ENCODE data around the gene ABHD16A. TPM values are rescaled to one million over a fixed set of nuclear protein-coding genes. Genes with fewer than 3 reads are reported as not detected.

Gene ABHD16A
- total RNA-seq, 1 donor from 2014 or later: 50.1 TPM

DNA sequence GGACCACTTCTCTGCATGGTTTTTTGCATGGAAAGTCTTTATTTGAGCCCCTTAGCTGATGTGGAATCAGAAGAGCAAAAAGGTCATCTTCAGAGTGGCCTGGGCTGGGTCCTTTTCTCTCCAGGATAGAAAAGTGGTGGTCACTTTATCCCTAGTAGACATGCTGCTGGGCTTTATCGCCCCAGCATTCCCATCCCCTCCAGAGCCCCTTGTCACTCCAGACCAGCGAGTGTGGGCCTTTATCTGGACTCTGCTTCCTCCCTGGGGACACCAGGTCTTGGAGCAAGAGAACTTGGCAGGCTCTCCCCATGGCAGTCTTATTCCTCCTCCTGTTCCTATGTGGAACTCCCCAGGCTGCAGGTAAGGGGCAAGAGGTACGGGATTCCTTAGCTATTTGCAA lies 3.5 kb upstream of the ABHD16A start, which contains the start of gene LY6G6F:
Gene LY6G6F (plus strand): TSS at position 268 of the 400 bp plus-strand sequence. CDS start 41 bp downstream, at position 309.
- no peaks in the 10 kb centered on the region for H3K36me3 ChIP-seq (ENCODE audit: control insufficient read depth in 3 of 3, insufficient read depth in 3 of 3, low read length in 3 of 3)
- no peak within 1 kb of the TSS for H3K4me3 ChIP-seq (ENCODE audit: low read length in 3 of 3)
- peaks cover 0 to 5% (median 0%) of the 10 kb centered on the region in 3 donors for H3K27me3 ChIP-seq (ENCODE audit: control insufficient read depth in 3 of 3, insufficient read depth in 3 of 3, low read length in 3 of 3)
- H3K27ac ChIP-seq (ENCODE audit: low read depth, low read length): no peak within 1 kb of the TSS
- no peak within 1 kb of the TSS for H3K9ac ChIP-seq (ENCODE audit: low read depth in 1 of 3, low read length in 3 of 3)
- H3K4me1 ChIP-seq (ENCODE audit: control insufficient read depth in 3 of 3, insufficient read depth in 3 of 3, low read length in 3 of 3): peaks cover 6 to 17% (median 8%) of the 10 kb centered on the region in 3 donors
- H3K9me3 ChIP-seq (ENCODE audit: control insufficient read depth in 3 of 3, low read length in 3 of 3): no peaks in the 10 kb centered on the region

DNA sequence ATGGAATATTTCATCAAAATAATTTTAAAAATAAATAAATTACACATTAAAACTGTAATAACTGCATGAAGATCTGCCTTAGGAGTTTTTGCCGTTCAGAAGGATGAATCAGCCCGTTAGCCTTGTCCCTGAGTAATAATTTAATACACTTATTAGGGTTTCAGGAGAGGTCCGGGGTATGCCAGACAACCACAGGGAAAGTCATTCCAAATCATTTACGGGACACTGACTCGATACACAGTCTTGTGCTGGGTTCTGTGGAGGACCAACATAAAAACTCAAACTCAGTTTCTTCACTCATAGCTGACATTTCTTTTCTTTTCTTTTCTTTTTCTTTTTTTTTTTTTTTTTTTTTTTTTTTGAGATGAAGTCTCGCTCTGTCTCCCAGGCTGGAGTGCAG lies 2.8 kb upstream of the ABHD16A start:
- no peak overlapping the region for H3K9ac ChIP-seq (ENCODE audit: low read depth in 1 of 3, low read length in 3 of 3)
- peaks cover 0 to 5% (median 0%) of the 10 kb centered on the region in 3 donors for H3K27me3 ChIP-seq (ENCODE audit: control insufficient read depth in 3 of 3, insufficient read depth in 3 of 3, low read length in 3 of 3)
- no peak overlapping the region for H3K4me3 ChIP-seq (ENCODE audit: low read length in 3 of 3)
- H3K27ac ChIP-seq (ENCODE audit: low read depth, low read length): no peak overlapping the region
- peaks cover 13 to 23% (median 14%) of the 10 kb centered on the region in 3 donors for H3K4me1 ChIP-seq (ENCODE audit: control insufficient read depth in 3 of 3, insufficient read depth in 3 of 3, low read length in 3 of 3)
- H3K36me3 ChIP-seq (ENCODE audit: control insufficient read depth in 3 of 3, insufficient read depth in 3 of 3, low read length in 3 of 3): peaks cover 2 to 4% (median 2%) of the 10 kb centered on the region in 3 donors
- no peaks in the 10 kb centered on the region for H3K9me3 ChIP-seq (ENCODE audit: control insufficient read depth in 3 of 3, low read length in 3 of 3)

DNA sequence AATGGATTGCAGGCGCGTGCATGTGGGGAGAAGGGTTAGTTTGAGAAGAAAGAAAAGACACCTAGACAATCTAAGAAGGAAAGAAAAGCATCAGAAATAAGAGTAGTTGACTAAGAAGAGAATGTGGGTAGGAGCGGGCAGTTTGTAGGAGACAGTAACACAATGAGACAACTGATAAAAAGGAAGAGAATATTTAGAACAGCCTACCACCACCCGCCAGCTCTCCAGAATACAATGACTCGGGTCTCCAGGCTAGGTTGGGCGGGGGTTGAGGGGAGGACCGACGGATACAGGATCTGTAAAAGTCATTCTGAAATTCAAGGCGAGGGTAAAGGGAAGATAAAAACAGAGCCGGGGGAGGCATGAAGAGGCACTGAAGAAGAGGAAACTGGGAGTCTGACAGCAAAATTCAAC lies 712 bp downstream of the ABHD16A start:
- peak overlapping the region; percentile 96 to 99 (median 99) for H3K4me3 ChIP-seq (ENCODE audit: low read length in 3 of 3)
- H3K27ac ChIP-seq (ENCODE audit: low read depth, low read length): peak overlapping the region; percentile 99
- peak overlapping the region; percentile 97 to 99 (median 99) for H3K9ac ChIP-seq (ENCODE audit: low read depth in 1 of 3, low read length in 3 of 3)
- H3K4me1 ChIP-seq (ENCODE audit: control insufficient read depth in 3 of 3, insufficient read depth in 3 of 3, low read length in 3 of 3): peaks cover 17 to 32% (median 18%) of the 10 kb centered on the region in 3 donors
- H3K27me3 ChIP-seq (ENCODE audit: control insufficient read depth in 3 of 3, insufficient read depth in 3 of 3, low read length in 3 of 3): no peaks in the 10 kb centered on the region
- no peaks in the 10 kb centered on the region for H3K9me3 ChIP-seq (ENCODE audit: control insufficient read depth in 3 of 3, low read length in 3 of 3)
- peaks cover 15 to 22% (median 20%) of the 10 kb centered on the region in 3 donors for H3K36me3 ChIP-seq (ENCODE audit: control insufficient read depth in 3 of 3, insufficient read depth in 3 of 3, low read length in 3 of 3)

DNA sequence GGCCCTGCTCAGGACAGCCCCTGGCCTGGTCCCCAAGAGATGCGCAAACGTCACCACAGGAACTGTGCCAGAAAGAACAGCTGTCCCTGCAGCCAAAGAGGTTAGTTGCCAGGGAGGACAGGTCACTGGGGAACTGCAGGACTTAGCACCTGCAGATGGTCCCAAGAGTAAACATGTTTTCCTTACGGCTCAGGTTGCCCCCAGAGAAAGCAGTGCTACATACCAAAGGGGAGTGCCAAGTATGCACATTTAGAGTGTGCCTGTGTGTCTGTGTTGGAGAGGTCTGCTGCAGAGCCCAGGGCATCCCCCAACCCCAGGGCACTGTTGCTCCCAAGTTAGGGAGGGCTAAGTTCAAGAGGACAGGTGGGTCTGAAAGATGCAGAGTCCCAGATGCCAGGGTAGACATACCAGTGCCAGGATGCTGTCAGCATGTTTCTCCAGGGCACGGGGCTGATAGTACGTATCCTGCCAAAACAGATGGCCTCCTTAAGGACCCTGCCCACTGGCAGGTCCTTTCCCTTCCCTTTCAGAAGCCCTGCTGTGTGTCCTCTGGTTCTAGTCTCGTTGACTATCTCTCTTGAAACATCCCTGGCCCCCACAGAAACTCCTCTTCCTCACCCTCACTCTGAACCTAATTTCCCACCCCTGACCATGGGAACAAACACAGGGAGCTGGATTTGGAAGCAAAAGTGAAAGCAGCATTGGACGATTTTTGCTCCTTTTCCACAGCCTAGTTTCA lies 1.3 kb downstream of the ABHD16A start:
- H3K4me1 ChIP-seq (ENCODE audit: control insufficient read depth in 3 of 3, insufficient read depth in 3 of 3, low read length in 3 of 3): peaks cover 17 to 33% (median 19%) of the 10 kb centered on the region in 3 donors
- H3K27ac ChIP-seq (ENCODE audit: low read depth, low read length): peak overlapping the region; percentile 99
- H3K9ac ChIP-seq (ENCODE audit: low read depth in 1 of 3, low read length in 3 of 3): peak overlapping the region; percentile 97 to 99 (median 99)
- H3K4me3 ChIP-seq (ENCODE audit: low read length in 3 of 3): peak overlapping the region; percentile 96 to 99 (median 99)
- H3K27me3 ChIP-seq (ENCODE audit: control insufficient read depth in 3 of 3, insufficient read depth in 3 of 3, low read length in 3 of 3): no peaks in the 10 kb centered on the region
- peaks cover 16 to 25% (median 25%) of the 10 kb centered on the region in 3 donors for H3K36me3 ChIP-seq (ENCODE audit: control insufficient read depth in 3 of 3, insufficient read depth in 3 of 3, low read length in 3 of 3)
- H3K9me3 ChIP-seq (ENCODE audit: control insufficient read depth in 3 of 3, low read length in 3 of 3): no peaks in the 10 kb centered on the region

DNA sequence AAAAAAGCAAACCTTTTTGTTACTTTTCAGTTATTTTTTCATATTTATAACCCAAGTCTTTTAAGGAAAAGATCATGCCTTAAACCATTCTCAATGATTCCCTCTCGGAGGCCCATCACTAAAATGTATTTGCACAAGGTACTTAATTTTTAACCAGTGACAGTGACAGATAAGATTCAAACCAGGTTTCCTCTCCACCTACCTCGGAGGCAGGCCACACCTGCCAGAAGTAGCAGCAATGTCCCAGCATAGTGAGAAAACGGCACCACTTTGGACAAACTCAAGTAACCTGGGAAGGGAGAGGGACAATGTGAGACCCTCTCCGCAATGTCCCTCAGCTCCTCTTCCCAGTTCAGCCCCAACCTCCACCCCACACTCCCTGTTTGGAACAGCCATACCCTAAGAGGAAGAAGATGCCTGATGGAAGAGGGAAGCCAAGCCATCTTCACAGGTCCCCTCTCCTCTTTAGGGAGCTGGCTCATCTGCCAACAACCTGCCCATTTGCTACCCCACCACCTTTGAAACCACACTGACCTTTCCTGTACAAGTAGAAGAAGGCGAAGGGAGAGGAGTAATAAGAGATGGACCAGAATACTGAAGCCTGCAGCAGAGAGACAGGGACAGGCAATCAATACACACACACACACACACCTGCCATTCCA lies 2.3 kb downstream of the ABHD16A start:
- Histone ChIP-seq H3K36me3 (ENCODE audit: control insufficient read depth in 3 of 3, insufficient read depth in 3 of 3, low read length in 3 of 3) (peaks cover 19 to 34% (median 29%) of the 10 kb centered on the region in 3 donors), H3K9ac (ENCODE audit: low read depth in 1 of 3, low read length in 3 of 3) (peak overlapping the region in 1 of 3 donors; percentile 6), H3K4me1 (ENCODE audit: control insufficient read depth in 3 of 3, insufficient read depth in 3 of 3, low read length in 3 of 3) (peaks cover 17 to 33% (median 19%) of the 10 kb centered on the region in 3 donors), H3K27ac (ENCODE audit: low read depth, low read length) (peak overlapping the region; percentile 57), H3K4me3 (ENCODE audit: low read length in 3 of 3) (peak overlapping the region in 1 of 3 donors; percentile 99), H3K27me3 (ENCODE audit: control insufficient read depth in 3 of 3, insufficient read depth in 3 of 3, low read length in 3 of 3) (no peaks in the 10 kb centered on the region), H3K9me3 (ENCODE audit: control insufficient read depth in 3 of 3, low read length in 3 of 3) (no peaks in the 10 kb centered on the region)

DNA sequence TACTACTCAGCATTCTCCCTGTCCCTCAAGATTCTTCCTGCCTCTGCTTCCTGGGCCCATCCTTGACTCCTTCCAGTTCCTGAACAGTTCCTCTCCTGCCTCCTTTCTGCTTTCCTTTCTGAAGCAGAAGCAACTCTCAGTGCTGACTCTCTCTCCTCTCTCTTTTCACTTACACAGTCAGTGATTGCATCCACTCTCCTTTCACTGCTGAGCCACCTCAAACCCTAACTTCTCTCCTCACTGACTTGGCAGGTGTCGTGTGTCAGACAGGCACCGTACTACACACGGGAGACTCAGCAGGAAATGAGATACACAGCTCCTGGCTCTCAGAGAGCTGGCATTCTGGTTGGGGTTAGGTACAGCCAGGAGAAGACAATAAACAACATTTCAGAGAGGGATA lies 5.6 kb downstream of the ABHD16A start:
- H3K4me3 ChIP-seq (ENCODE audit: low read length in 3 of 3): no peak overlapping the region
- no peaks in the 10 kb centered on the region for H3K27me3 ChIP-seq (ENCODE audit: control insufficient read depth in 3 of 3, insufficient read depth in 3 of 3, low read length in 3 of 3)
- no peaks in the 10 kb centered on the region for H3K9me3 ChIP-seq (ENCODE audit: control insufficient read depth in 3 of 3, low read length in 3 of 3)
- peaks cover 42 to 57% (median 56%) of the 10 kb centered on the region in 3 donors for H3K36me3 ChIP-seq (ENCODE audit: control insufficient read depth in 3 of 3, insufficient read depth in 3 of 3, low read length in 3 of 3)
- no peak overlapping the region for H3K27ac ChIP-seq (ENCODE audit: low read depth, low read length)
- H3K4me1 ChIP-seq (ENCODE audit: control insufficient read depth in 3 of 3, insufficient read depth in 3 of 3, low read length in 3 of 3): peaks cover 17 to 26% (median 19%) of the 10 kb centered on the region in 3 donors
- no peak overlapping the region for H3K9ac ChIP-seq (ENCODE audit: low read depth in 1 of 3, low read length in 3 of 3)

DNA sequence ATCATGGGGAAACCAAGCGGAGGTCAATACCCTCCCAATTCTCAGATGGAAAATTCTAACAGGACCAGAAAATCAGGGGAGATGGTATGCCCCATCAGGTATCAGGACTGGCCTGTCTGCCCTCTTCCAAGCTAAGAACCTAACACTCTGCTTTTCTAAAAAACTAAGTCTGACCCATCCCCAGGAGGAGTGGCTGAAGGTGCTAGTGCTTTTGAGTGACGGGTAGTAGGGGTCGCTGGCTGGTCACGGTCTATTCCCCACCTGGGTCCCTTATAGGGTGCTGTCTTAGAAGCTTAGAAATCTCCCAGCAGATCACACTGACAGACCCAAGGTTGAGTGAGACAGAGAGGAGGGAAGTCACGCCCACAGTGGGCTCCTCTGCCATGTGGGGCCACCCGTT lies 9.6 kb downstream of the ABHD16A start:
- H3K27me3 ChIP-seq (ENCODE audit: control insufficient read depth in 3 of 3, insufficient read depth in 3 of 3, low read length in 3 of 3): no peaks in the 10 kb centered on the region
- peaks cover 63 to 77% (median 76%) of the 10 kb centered on the region in 3 donors for H3K36me3 ChIP-seq (ENCODE audit: control insufficient read depth in 3 of 3, insufficient read depth in 3 of 3, low read length in 3 of 3)
- H3K4me3 ChIP-seq (ENCODE audit: low read length in 3 of 3): no peak overlapping the region
- no peak overlapping the region for H3K27ac ChIP-seq (ENCODE audit: low read depth, low read length)
- H3K9me3 ChIP-seq (ENCODE audit: control insufficient read depth in 3 of 3, low read length in 3 of 3): no peaks in the 10 kb centered on the region
- no peak overlapping the region for H3K9ac ChIP-seq (ENCODE audit: low read depth in 1 of 3, low read length in 3 of 3)
- H3K4me1 ChIP-seq (ENCODE audit: control insufficient read depth in 3 of 3, insufficient read depth in 3 of 3, low read length in 3 of 3): peaks cover 0 to 6% (median 3%) of the 10 kb centered on the region in 3 donors

DNA sequence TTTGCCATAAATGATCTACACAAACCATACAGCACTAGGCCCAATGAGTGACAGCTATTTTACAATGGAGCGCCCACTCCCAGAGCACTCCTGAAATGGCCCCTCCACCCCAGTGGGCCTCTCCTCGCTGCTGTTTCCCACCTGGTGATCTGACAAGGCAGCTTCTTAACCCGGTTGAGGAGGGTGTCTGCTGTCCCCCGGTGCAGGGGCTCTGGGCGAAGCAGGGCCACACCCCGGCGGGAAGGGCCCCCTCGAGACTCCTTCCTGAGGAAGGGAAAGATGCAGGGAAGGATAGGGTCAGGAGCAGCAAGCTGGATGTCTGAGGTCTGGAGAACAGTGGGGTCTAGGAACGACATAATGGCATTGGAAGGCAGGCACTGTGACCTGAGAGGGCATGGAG lies 10.2 kb downstream of the ABHD16A start:
- Histone ChIP-seq H3K36me3 (ENCODE audit: control insufficient read depth in 3 of 3, insufficient read depth in 3 of 3, low read length in 3 of 3) (peaks cover 69 to 83% (median 82%) of the 10 kb centered on the region in 3 donors), H3K4me1 (ENCODE audit: control insufficient read depth in 3 of 3, insufficient read depth in 3 of 3, low read length in 3 of 3) (peaks cover 0 to 6% (median 3%) of the 10 kb centered on the region in 3 donors), H3K4me3 (ENCODE audit: low read length in 3 of 3) (no peak overlapping the region), H3K9ac (ENCODE audit: low read depth in 1 of 3, low read length in 3 of 3) (peak overlapping the region in 1 of 3 donors; percentile 3), H3K9me3 (ENCODE audit: control insufficient read depth in 3 of 3, low read length in 3 of 3) (no peaks in the 10 kb centered on the region), H3K27me3 (ENCODE audit: control insufficient read depth in 3 of 3, insufficient read depth in 3 of 3, low read length in 3 of 3) (no peaks in the 10 kb centered on the region), H3K27ac (ENCODE audit: low read depth, low read length) (no peak overlapping the region)

DNA sequence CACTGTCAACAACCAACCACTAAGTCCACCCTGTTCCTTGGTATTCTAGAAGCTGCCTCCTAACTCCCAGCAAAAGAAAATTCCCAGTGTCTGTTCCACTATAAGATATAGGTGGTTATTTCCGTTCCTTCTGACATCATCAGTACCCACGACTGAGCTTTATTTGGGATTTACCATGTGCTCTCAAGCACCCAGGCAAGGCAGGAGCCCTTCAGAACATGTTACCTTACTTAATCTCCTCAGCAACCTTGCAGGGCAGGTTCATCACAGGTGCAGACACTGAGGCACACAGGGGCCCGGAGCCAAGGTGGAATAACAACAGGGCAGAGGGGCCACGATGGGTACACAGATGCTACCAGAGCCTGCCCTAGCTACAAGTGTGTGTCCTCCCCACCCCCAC lies 10.8 kb downstream of the ABHD16A start:
- H3K27me3 ChIP-seq (ENCODE audit: control insufficient read depth in 3 of 3, insufficient read depth in 3 of 3, low read length in 3 of 3): no peaks in the 10 kb centered on the region
- peaks cover 74 to 85% (median 84%) of the 10 kb centered on the region in 3 donors for H3K36me3 ChIP-seq (ENCODE audit: control insufficient read depth in 3 of 3, insufficient read depth in 3 of 3, low read length in 3 of 3)
- no peak overlapping the region for H3K4me3 ChIP-seq (ENCODE audit: low read length in 3 of 3)
- H3K9ac ChIP-seq (ENCODE audit: low read depth in 1 of 3, low read length in 3 of 3): no peak overlapping the region
- H3K9me3 ChIP-seq (ENCODE audit: control insufficient read depth in 3 of 3, low read length in 3 of 3): no peaks in the 10 kb centered on the region
- H3K4me1 ChIP-seq (ENCODE audit: control insufficient read depth in 3 of 3, insufficient read depth in 3 of 3, low read length in 3 of 3): peaks cover 0 to under 1% (median 0%) of the 10 kb centered on the region in 3 donors
- no peak overlapping the region for H3K27ac ChIP-seq (ENCODE audit: low read depth, low read length)
